Calu3 (cell line): Measurements from ENCODE around the gene EIF2B2. TPM values are rescaled to one million over a fixed set of nuclear protein-coding genes. Genes with fewer than 3 reads are reported as not detected.
"Not testable (repeated sequence)": the region's sequence is repeated elsewhere in the genome, so short reads cannot be mapped to it uniquely, and the experiment has no call there.

ENCODE experiments used
- BruUV-seq: library from RNA; stranded (reverse); fragments of 400-500 nt; replicated peaks from 2 replicates; lab custom pipeline; 2021; lab: Mats Ljungman, UMichigan
- CTCF ChIA-PET: fragments of 300-600 bp; sonication (Branson Sonifier 250); formaldehyde crosslinking; loops from one replicate; lab custom pipeline; 2022; ENCODE audit warnings: antibody characterized with exemption; lab: Charles Lee
- DNase-seq: peaks from one replicate; pipeline ENCODE4 v3.0.0; 2022
- H3K27ac Mint-ChIP-seq: one replicate; pipeline ENCODE4 v1.8.0; 2022; ENCODE audit warnings: mixed read lengths; ENCODE audit not compliant: unreplicated experiment
- H3K27me3 Mint-ChIP-seq: one replicate; pipeline ENCODE4 v1.8.0; 2022; ENCODE audit warnings: mixed read lengths; ENCODE audit not compliant: unreplicated experiment
- H3K36me3 Mint-ChIP-seq: one replicate; pipeline ENCODE4 v1.8.0; 2022; ENCODE audit warnings: mild to moderate bottlenecking, moderate library complexity, mixed read lengths; ENCODE audit not compliant: insufficient read depth, unreplicated experiment
- H3K4me1 Mint-ChIP-seq: one replicate; pipeline ENCODE4 v1.8.0; 2022; ENCODE audit warnings: mild to moderate bottlenecking, low read depth, mixed read lengths; ENCODE audit not compliant: unreplicated experiment
- H3K4me3 Mint-ChIP-seq: one replicate; pipeline ENCODE4 v1.8.0; 2022; ENCODE audit warnings: mild to moderate bottlenecking, low read depth, moderate library complexity, mixed read lengths; ENCODE audit not compliant: unreplicated experiment
- H3K9me3 Mint-ChIP-seq: one replicate; pipeline ENCODE4 v1.8.0; 2022; ENCODE audit warnings: low read depth, mixed read lengths; ENCODE audit not compliant: unreplicated experiment
- intact Hi-C: fragments of 100-400 bp; cut with micrococcal nuclease; formaldehyde crosslinking; loops from one replicate; pipeline ENCODE4 v1.10.0; 2022; ENCODE audit not compliant: unreplicated experiment
- total RNA-seq: library from RNA; stranded (reverse); gene quantifications from 2 replicates; pipeline ENCODE4 v1.2.3, GENCODE V29; 2022
- TF ChIP-seq, protein P1 (sequence below): fragments of 200-600 bp; IDR thresholded peaks from one replicate; pipeline ENCODE4 v1.8.0; 2022; ENCODE audit warnings: antibody characterized with exemption; ENCODE audit not compliant: unreplicated experiment

EIF2B2 gene
- total RNA-seq, 1 experiment from 2014 or later = 41.2 TPM

DNA sequence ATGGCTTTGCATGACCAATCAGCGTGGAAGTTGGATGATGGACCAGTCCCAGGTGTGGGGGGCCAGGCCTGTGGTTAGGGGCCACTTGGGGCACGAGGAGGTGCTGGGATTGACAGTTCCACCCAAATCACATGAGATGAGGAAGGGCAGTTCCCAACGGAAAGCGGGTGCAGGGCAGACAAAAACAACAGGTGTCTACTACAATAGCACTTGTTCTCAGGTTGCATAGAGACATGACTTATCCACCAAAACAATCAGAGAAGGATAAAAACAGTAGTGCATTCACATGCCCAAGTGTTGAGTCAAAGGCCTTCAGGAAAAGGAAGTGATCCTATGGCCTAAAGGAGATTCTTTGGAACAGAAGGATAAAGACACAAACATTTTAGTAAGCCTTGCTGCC lies 14.6 kb upstream of the EIF2B2 start:
- no peak overlapping the region for H3K4me3 Mint-ChIP-seq
- peaks cover 10% of the 10 kb centered on the region for H3K36me3 Mint-ChIP-seq
- intact Hi-C loops = no loop called here
- BruUV-seq = no TSS peak
- no peaks in the 10 kb centered on the region for H3K9me3 Mint-ChIP-seq
- peak overlapping the region; percentile 14 for H3K27ac Mint-ChIP-seq
- CTCF ChIA-PET = interaction anchor here (0.9 kb wide), 1 partner anchor 12 kb away, joined by 3 read pairs; no protein-coding TSS in a partner anchor
- no peaks in the 10 kb centered on the region for H3K27me3 Mint-ChIP-seq
- DNase-seq = peak; percentile 52
- H3K4me1 Mint-ChIP-seq = peaks cover 11% of the 10 kb centered on the region
- TF ChIP-seq, protein P1, sequence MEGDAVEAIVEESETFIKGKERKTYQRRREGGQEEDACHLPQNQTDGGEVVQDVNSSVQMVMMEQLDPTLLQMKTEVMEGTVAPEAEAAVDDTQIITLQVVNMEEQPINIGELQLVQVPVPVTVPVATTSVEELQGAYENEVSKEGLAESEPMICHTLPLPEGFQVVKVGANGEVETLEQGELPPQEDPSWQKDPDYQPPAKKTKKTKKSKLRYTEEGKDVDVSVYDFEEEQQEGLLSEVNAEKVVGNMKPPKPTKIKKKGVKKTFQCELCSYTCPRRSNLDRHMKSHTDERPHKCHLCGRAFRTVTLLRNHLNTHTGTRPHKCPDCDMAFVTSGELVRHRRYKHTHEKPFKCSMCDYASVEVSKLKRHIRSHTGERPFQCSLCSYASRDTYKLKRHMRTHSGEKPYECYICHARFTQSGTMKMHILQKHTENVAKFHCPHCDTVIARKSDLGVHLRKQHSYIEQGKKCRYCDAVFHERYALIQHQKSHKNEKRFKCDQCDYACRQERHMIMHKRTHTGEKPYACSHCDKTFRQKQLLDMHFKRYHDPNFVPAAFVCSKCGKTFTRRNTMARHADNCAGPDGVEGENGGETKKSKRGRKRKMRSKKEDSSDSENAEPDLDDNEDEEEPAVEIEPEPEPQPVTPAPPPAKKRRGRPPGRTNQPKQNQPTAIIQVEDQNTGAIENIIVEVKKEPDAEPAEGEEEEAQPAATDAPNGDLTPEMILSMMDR = no peak

- intact Hi-C loops = no loop called here
- Mint-ChIP-seq H3K4me1 (peaks cover 11% of the 10 kb centered on the region), H3K9me3 (no peaks in the 10 kb centered on the region), H3K27me3 (no peaks in the 10 kb centered on the region), H3K27ac (no peak overlapping the region), H3K36me3 (peaks cover 10% of the 10 kb centered on the region), H3K4me3 (no peak overlapping the region)
- no TSS peak for BruUV-seq
- DNase-seq = no peak
- TF ChIP-seq, protein P1 = no peak
- CTCF ChIA-PET = interaction anchor here (0.9 kb wide), 1 partner anchor 11 kb away, joined by 3 read pairs; no protein-coding TSS in a partner anchor
These were observed 13.7 kb upstream of the EIF2B2 start for GRCh38 chr14:74988993-74989392.

DNA sequence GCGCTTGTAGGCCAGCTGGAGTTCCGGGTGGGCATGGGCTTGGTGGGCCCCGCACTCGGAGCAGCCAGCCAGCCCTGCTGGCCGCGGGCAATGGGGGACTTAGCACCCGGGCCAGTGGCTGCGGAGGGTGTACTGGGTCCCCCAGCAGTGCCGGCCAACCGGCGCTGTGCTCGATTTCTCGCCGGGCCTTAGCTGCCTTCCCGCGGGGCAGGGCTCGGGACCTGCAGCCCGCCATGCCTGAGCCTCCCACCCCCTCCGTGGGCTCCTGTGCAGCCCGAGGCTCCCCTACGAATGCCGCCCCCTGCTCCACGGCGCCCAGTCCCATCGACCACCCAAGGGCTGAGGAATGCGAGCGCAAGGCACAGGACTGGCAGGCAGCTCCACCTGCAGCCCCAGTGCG lies 8.5 kb upstream of the EIF2B2 start:
- BruUV-seq, intact Hi-C loops, H3K4me1 Mint-ChIP-seq: not testable (repeated sequence)

DNA sequence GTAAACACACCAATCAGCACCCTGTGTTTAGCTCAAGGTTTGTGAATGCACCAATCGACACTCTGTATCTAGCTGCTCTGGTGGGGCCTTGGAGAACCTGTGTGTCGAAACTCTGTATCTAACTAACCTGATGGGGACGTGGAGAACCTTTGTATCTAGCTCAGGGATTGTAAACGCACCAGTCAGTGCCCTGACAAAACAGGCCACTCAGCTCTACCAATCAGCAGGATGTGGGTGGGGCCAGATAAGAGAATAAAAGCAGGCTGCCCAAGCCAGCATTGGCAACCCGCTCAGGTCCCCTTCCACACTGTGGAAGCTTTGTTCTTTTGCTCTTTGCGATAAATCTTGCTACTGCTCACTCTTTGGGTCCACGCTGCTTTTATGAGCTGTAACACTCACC lies 6.9 kb upstream of the EIF2B2 start:
- H3K27me3 Mint-ChIP-seq, CTCF ChIA-PET, H3K4me3 Mint-ChIP-seq, H3K4me1 Mint-ChIP-seq, BruUV-seq, H3K9me3 Mint-ChIP-seq, DNase-seq, H3K27ac Mint-ChIP-seq, intact Hi-C loops, H3K36me3 Mint-ChIP-seq: not testable (repeated sequence)

More for the DNA sequence above, 8.5 kb upstream of the EIF2B2 start:
- DNase-seq, CTCF ChIA-PET, H3K4me3 Mint-ChIP-seq, H3K27me3 Mint-ChIP-seq, H3K27ac Mint-ChIP-seq, H3K36me3 Mint-ChIP-seq, H3K9me3 Mint-ChIP-seq: not testable (repeated sequence)

DNA sequence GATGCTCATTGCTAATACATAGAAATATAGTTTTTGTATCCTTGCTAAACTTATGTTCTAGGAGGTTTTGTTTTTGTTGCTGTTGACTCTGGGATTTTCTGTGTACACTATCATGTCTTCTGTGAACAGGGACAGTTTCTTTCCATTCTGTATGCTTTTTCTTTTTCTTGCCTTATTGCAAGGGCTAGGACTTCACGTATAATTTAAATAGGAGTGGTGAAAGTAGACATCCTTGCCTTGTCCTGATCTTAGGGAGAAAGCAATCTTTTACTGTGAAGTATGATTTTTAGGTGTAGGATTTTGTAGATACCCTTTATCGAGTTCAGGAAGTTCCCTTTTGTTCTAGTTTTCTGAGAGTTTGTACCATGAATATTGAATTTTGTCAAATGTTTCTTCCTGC lies 1.5 kb upstream of the EIF2B2 start:
- H3K4me3 Mint-ChIP-seq = no peak overlapping the region
- no peaks in the 10 kb centered on the region for H3K27me3 Mint-ChIP-seq
- H3K9me3 Mint-ChIP-seq = no peaks in the 10 kb centered on the region
- peaks cover 30% of the 10 kb centered on the region for H3K36me3 Mint-ChIP-seq
- intact Hi-C loops = loop anchor here (5.0 kb wide), 1 partner anchor 59 kb away; no protein-coding TSS in a partner anchor
- no peak overlapping the region for H3K27ac Mint-ChIP-seq
- BruUV-seq = no TSS peak
- TF ChIP-seq, protein P1 = no peak
- CTCF ChIA-PET = no interaction called here
- DNase-seq = no peak
- H3K4me1 Mint-ChIP-seq = peaks cover 28% of the 10 kb centered on the region
